GM13977 (cell line): ENCODE data around the gene FMNL2.

Source experiments
- DNase-seq: peaks from one replicate; pipeline ENCODE4 v3.0.0; 2012; ENCODE audit warnings: low spot score
- in situ Hi-C: fragments of 300-500 bp; cut with MboI; formaldehyde crosslinking; loops from one replicate; pipeline ENCODE4 v1.12.0; 2022; ENCODE audit warnings: low sequenced_read_pairs, low pct_unique_long_range_greater_than_20kb, mixed read lengths, inconsistent platforms; ENCODE audit not compliant: unreplicated experiment
- TF ChIP-seq, protein P1 (sequence below): IDR thresholded peaks from 2 replicates; pipeline ENCODE4 v1.5.1; 2012; ENCODE audit warnings: mild to moderate bottlenecking, control low read depth; ENCODE audit not compliant: insufficient read depth; ENCODE audit errors: extremely low read depth, missing control alignments

Gene FMNL2

DNA sequence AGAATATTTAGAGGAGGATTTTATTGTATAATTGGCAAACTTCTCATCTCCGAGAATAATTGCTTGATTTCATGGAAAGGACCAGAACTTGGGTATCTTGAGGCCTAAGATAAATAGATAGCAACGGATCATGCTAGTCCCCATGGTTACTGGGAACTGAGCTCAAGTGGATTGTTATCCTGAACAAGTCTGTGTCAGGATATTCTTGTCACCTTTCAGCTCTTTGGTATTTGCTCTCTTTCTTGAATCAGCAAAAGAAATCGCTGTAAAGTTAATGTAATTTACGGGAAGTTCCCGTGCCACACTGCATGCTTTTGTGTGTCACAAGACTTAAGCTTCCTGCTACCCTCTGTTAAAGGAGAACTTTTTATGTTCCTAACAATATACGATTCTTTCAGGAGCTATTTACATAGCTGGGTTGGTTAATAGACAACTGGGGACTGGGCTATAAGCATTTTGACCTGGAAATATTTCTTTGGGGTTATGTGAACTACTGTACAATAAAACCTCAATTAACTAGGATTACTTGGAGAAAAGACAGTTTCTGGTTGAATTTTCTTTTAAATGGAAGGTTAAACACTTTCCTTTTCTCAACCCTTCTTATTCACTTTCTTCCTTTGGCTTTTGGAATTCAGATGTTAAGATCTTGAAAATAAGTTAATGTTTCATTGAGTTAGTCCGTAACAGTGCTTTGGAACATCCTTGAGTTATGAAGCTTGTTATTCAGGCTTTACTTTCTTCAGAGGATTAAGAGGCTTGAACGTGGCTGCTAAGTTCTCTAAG lies 151.2 kb downstream of the FMNL2 start:
- DNase-seq, result no peak
- in situ Hi-C loops, result no loop called here
- TF ChIP-seq, protein P1, sequence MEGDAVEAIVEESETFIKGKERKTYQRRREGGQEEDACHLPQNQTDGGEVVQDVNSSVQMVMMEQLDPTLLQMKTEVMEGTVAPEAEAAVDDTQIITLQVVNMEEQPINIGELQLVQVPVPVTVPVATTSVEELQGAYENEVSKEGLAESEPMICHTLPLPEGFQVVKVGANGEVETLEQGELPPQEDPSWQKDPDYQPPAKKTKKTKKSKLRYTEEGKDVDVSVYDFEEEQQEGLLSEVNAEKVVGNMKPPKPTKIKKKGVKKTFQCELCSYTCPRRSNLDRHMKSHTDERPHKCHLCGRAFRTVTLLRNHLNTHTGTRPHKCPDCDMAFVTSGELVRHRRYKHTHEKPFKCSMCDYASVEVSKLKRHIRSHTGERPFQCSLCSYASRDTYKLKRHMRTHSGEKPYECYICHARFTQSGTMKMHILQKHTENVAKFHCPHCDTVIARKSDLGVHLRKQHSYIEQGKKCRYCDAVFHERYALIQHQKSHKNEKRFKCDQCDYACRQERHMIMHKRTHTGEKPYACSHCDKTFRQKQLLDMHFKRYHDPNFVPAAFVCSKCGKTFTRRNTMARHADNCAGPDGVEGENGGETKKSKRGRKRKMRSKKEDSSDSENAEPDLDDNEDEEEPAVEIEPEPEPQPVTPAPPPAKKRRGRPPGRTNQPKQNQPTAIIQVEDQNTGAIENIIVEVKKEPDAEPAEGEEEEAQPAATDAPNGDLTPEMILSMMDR, result no peak

DNA sequence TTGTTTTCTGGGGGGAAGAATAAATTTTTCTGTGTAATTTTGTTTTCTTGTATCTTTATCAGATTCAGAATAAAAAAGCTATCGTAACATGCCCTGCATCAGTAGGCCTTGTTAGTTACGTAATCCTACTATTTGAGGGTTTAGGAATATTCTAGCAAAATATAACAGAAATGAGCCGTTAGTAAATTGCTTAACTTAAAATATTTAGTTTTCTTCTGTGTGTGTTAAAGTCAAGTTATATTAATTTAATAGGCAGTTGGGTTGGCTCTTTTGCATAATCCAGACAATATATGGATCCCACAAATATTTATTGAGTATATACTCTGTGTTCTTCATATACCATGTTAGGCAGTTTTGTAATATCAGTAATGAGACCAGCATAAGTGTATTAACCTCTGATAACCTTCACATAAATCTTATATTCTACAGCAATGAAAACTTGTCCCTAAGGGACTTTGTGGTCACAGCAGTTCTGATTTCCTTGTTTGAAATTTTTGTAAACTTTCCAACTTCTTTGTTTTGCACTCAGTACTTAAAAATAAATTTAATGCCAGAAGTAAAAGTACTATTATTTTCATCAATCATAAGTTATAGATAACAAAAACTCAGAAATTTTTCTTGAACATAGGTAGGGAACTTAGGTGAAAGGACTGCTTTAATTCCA lies 151.9 kb downstream of the FMNL2 start:
- in situ Hi-C loops, result no loop called here
- TF ChIP-seq, protein P1, result no peak
- DNase-seq, result no peak

DNA sequence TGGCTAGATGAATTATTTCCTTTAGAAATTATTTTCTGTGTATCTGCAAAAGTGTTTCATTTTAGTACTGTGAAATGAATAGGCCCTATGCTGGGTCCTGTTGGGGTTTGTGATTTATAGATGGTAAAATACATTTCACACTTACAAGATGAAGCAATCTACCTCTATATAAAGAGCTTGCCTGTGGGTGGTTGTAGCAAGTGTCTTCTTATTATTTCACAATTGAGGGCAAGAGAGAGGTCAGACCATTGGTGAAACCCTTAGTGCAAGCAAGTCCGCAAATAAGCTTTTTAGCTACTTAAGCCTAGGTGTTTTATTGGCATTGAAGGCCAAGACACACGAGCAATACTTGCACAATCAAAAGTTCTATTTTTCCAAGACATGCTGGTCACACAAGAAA lies 153.1 kb downstream of the FMNL2 start:
- DNase-seq, result no peak
- in situ Hi-C loops, result no loop called here
- TF ChIP-seq, protein P1, result no peak

DNA sequence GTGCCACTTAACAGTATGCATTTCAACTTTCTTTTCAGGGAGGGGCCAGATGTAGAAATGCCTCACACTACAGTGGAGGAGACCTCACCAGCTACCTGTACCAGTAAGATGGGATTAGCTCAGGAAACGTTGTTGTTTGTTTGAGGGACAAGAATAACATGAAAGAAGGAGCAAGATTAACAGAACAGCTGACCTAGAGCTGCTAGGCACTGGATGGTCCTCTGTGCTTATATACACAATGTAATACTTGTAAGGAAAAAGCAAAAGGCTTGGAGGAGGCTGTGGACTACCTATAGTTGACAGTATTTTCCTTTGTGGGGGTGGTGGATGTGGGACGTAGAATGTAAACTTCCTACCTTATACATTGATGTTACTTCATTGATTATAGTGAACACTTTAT lies 154.4 kb downstream of the FMNL2 start:
- no peak for DNase-seq
- in situ Hi-C loops, result no loop called here
- TF ChIP-seq, protein P1, result no peak

DNA sequence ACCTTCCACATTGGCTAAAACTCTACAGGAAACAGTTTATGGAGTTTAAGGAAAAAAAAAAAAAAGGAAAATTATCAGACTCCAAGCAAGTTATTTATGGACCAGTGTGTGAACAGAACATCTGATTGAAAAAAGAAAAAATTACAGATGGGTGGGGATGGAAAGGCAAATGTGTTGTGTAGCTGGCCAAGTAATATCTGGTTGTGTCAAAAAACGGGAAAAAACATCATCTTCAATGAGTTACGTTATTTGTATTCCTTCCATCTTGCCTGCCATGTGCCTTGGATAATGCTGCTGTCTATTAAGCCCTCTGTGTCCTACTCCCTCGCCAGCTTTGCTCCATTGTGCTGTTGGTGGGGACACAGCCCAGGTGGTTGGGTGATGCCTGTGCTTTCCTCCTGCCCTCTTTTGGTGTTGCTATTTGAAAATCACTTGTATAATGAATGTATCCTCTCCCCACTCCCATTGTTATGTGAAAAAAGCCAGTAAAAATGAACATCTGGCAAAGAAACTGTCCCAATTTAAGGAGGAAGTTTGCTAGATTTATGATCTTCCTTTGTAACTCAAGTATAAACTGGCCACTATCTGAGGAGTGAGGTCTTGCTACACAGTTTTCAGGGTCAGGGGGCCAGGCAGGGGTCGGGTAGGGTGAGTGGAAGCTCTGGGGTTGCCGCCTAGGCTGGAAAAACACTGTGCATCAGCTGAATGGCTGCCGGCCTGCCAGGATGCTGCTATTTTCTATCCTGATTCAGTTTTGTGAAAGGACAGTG lies 155.9 kb downstream of the FMNL2 start:
- in situ Hi-C loops, result no loop called here
- DNase-seq, result no peak
- TF ChIP-seq, protein P1, result no peak

DNA sequence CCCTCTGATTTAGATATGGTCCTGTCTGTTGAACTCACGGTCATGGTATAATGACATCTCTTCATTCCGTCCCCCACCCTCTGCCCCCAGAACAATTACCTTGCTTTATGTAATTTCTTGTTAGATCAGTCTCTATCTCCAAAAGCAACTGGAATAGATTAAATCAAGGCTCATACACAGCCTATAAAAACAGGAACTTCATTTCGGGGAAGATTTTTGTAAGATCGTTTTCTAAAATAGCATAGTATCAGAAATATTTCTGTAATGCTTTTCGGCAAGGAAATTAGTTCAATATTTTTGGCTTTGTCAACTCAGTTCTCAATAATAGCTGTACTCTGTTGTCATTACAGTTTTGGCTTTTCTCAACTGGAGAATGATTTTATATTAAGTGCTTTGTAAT lies 157.2 kb downstream of the FMNL2 start:
- DNase-seq, result no peak
- in situ Hi-C loops, result no loop called here
- TF ChIP-seq, protein P1, result no peak
